Activated B cell treated with CpG ODN at 0.5 μM for 24 hours (primary cell): ENCODE measurements around the gene MARS1. TPM values are rescaled to one million over a fixed set of nuclear protein-coding genes. Genes with fewer than 3 reads are reported as not detected.

ENCODE experiments used
- ATAC-seq: fragments of 200-7000 bp; cut with Tn5 transposase; one replicate; pipeline ENCODE4 v1.10.0; 2021; ENCODE audit warnings: low read depth, mild to moderate bottlenecking, moderate library complexity
- CTCF ChIA-PET: fragments of 350-600 bp; sonication (Branson Sonifier 250); formaldehyde crosslinking; loops from one replicate; lab custom pipeline; 2021; ENCODE audit warnings: antibody characterized with exemption; lab: Charles Lee
- POLR2A ChIA-PET: fragments of 350-600 bp; sonication (Branson Sonifier 250); formaldehyde crosslinking; loops from one replicate; lab custom pipeline; 2021; ENCODE audit warnings: antibody characterized with exemption; lab: Charles Lee
- DNase-seq: peaks from one replicate; pipeline ENCODE4 v3.0.0; 2022
- H3K27ac Mint-ChIP-seq: one replicate; pipeline ENCODE4 v1.8.0; 2020; ENCODE audit warnings: mixed read lengths
- H3K27me3 Mint-ChIP-seq: one replicate; pipeline ENCODE4 v1.8.0; 2021; ENCODE audit warnings: mixed read lengths
- H3K36me3 Mint-ChIP-seq: one replicate; pipeline ENCODE4 v1.8.0; 2021; ENCODE audit warnings: low read depth, mixed read lengths
- H3K4me1 Mint-ChIP-seq: one replicate; pipeline ENCODE4 v1.8.0; 2021; ENCODE audit warnings: mixed read lengths
- H3K4me3 Mint-ChIP-seq: one replicate; pipeline ENCODE4 v1.8.0; 2020; ENCODE audit warnings: mild to moderate bottlenecking, mixed read lengths
- H3K9me3 Mint-ChIP-seq: one replicate; pipeline ENCODE4 v1.8.0; 2020; ENCODE audit warnings: mixed read lengths
- CTCF ChIP-seq: fragments of 200-600 bp; IDR thresholded peaks from one replicate; pipeline ENCODE4 v1.8.0; 2022; ENCODE audit warnings: antibody characterized with exemption, mild to moderate bottlenecking
- intact Hi-C: fragments of 100-400 bp; cut with micrococcal nuclease; formaldehyde crosslinking; loops from one replicate; pipeline ENCODE4 v1.15.1; 2024
- total RNA-seq: library from RNA; stranded (reverse); gene quantifications from 2 replicates; pipeline ENCODE4 v1.2.3, GENCODE V29; 2022

MARS1 gene
- total RNA-seq, 1 donor from 2014 or later: 425 TPM

GRCh38 chr12:57444744-57445143 lies 43.1 kb upstream of the MARS1 start:
- no peak for ATAC-seq
- no peak overlapping the region for H3K27ac Mint-ChIP-seq
- intact Hi-C loops: no loop called here

GRCh38 chr12:57446292-57446960 lies 41.4 kb upstream of the MARS1 start:
- Mint-ChIP-seq H3K36me3 (no peaks in the 10 kb centered on the region), H3K9me3 (peaks cover 3% of the 10 kb centered on the region), H3K4me1 (peaks cover 5% of the 10 kb centered on the region), H3K4me3 (no peak overlapping the region), H3K27me3 (no peaks in the 10 kb centered on the region), H3K27ac (no peak overlapping the region)
- ChIA-PET POLR2A (interaction anchor here (0.6 kb wide), 1 partner anchor 182 kb away, joined by 14 read pairs; no protein-coding TSS in a partner anchor), CTCF (no interaction called here)
- intact Hi-C loops: no loop called here
- no peak for TF ChIP-seq CTCF
- no peak for DNase-seq
- ATAC-seq: no peak

More at GRCh38 chr12:57444744-57445143, 43.1 kb upstream of the MARS1 start:
- Mint-ChIP-seq H3K9me3 (peaks cover 5% of the 10 kb centered on the region), H3K4me1 (peaks cover 5% of the 10 kb centered on the region), H3K27me3 (peaks cover 3% of the 10 kb centered on the region), H3K36me3 (no peaks in the 10 kb centered on the region), H3K4me3 (no peak overlapping the region)
- ChIA-PET CTCF (interaction anchor here (0.7 kb wide), 1 partner anchor 180 kb away, joined by 4 read pairs; no protein-coding TSS in a partner anchor), POLR2A (no interaction called here)
- no peak for DNase-seq
- no peak for TF ChIP-seq CTCF

- H3K27ac Mint-ChIP-seq: no peak overlapping the region
- H3K4me3 Mint-ChIP-seq: no peak overlapping the region
- no peak for TF ChIP-seq CTCF
- peaks cover 5% of the 10 kb centered on the region for H3K4me1 Mint-ChIP-seq
- CTCF ChIA-PET: no interaction called here
- no peaks in the 10 kb centered on the region for H3K36me3 Mint-ChIP-seq
- DNase-seq: no peak
- POLR2A ChIA-PET: no interaction called here
- intact Hi-C loops: no loop called here
- H3K9me3 Mint-ChIP-seq: no peaks in the 10 kb centered on the region
- no peaks in the 10 kb centered on the region for H3K27me3 Mint-ChIP-seq
- no peak for ATAC-seq
Measured at GRCh38 chr12:57448669-57449068, 39.2 kb upstream of the MARS1 start.

GRCh38 chr12:57449375-57449774 lies 38.5 kb upstream of the MARS1 start:
- Mint-ChIP-seq H3K36me3 (no peaks in the 10 kb centered on the region), H3K27ac (no peak overlapping the region), H3K9me3 (no peaks in the 10 kb centered on the region), H3K4me3 (no peak overlapping the region), H3K27me3 (no peaks in the 10 kb centered on the region), H3K4me1 (peaks cover 5% of the 10 kb centered on the region)
- no peak for TF ChIP-seq CTCF
- DNase-seq (no peak), ATAC-seq (no peak)
- intact Hi-C loops: no loop called here
- ChIA-PET POLR2A (no interaction called here), CTCF (interaction anchor here (1.6 kb wide), 1 partner anchor 185 kb away, joined by 5 read pairs; no protein-coding TSS in a partner anchor)

- ATAC-seq (no peak), DNase-seq (no peak)
- Mint-ChIP-seq H3K27ac (no peak overlapping the region), H3K9me3 (no peaks in the 10 kb centered on the region), H3K4me3 (no peak overlapping the region), H3K4me1 (peaks cover 5% of the 10 kb centered on the region), H3K36me3 (no peaks in the 10 kb centered on the region), H3K27me3 (no peaks in the 10 kb centered on the region)
- TF ChIP-seq CTCF: no peak
- ChIA-PET CTCF (interaction anchor here (0.8 to 1.6 kb wide), 2 partner anchors 186 to 236 kb away, joined by 3 to 5 read pairs; no protein-coding TSS in a partner anchor), POLR2A (no interaction called here)
- intact Hi-C loops: loop anchor here (10.0 kb wide), 1 partner anchor 325 kb away; the partner anchor contains the start of gene LRP1
Measured at GRCh38 chr12:57450057-57450456, 37.8 kb upstream of the MARS1 start.
